SU-DHL-6 (cell line): ENCODE results near the gene PLSCR3.

Experiments used
- H2AFZ ChIP-seq: fragments of 200-600 bp; sonication (generic); 2 replicates; pipeline ENCODE4 v1.6.1; 2014; ENCODE audit warnings: low read depth, mild to moderate bottlenecking, moderate library complexity, mixed read lengths, antibody characterized with exemption, low read length; ENCODE audit not compliant: severe bottlenecking
- H3F3A ChIP-seq: fragments of 200-600 bp; shearing (Covaris generic); 2 replicates; pipeline ENCODE4 v1.6.0; 2016; ENCODE audit warnings: antibody characterized with exemption, mild to moderate bottlenecking; ENCODE audit not compliant: insufficient read depth
- H3K27ac ChIP-seq: fragments of 200-600 bp; sonication (generic); 2 replicates; pipeline ENCODE4 v1.5.1; 2016; ENCODE audit warnings: low read depth, mild to moderate bottlenecking, low read length, moderate library complexity, mixed read lengths
- H3K27me3 ChIP-seq: fragments of 200-600 bp; sonication (generic), shearing (Covaris generic); 2 replicates; pipeline ENCODE4 v1.6.0; 2014; ENCODE audit warnings: mild to moderate bottlenecking, low read length
- H3K36me3 ChIP-seq: fragments of 200-600 bp; sonication (generic); 2 replicates; pipeline ENCODE4 v1.6.1; 2014; ENCODE audit warnings: mild to moderate bottlenecking, low read length, mixed read lengths
- H3K4me2 ChIP-seq: fragments of 300-600, 200-600 bp; shearing (Covaris generic), sonication (generic); 2 replicates; pipeline ENCODE4 v1.6.0; 2014; ENCODE audit warnings: low read length, low read depth, mild to moderate bottlenecking; ENCODE audit not compliant: poor library complexity, severe bottlenecking
- H3K4me3 ChIP-seq: fragments of 200-600 bp; sonication (generic); 2 replicates; pipeline ENCODE4 v1.5.1; 2014; ENCODE audit warnings: antibody characterized with exemption, low read length, mild to moderate bottlenecking, mixed read lengths; ENCODE audit not compliant: insufficient read depth, poor library complexity, severe bottlenecking
- H3K79me2 ChIP-seq: fragments of 200-600 bp; sonication (generic); 2 replicates; pipeline ENCODE4 v1.6.1; 2014; ENCODE audit warnings: mild to moderate bottlenecking, low read length, moderate library complexity; ENCODE audit not compliant: insufficient read depth
- H3K9ac ChIP-seq: fragments of 200-600 bp; sonication (generic); 2 replicates; pipeline ENCODE4 v1.7.0; 2014; ENCODE audit warnings: mild to moderate bottlenecking, low read length
- H3K9me2 ChIP-seq: fragments of 200-600 bp; sonication (generic); replicated peaks from 2 replicates; pipeline ENCODE4 v1.6.1; 2014; ENCODE audit warnings: low read length; ENCODE audit not compliant: insufficient read depth
- H3K9me3 ChIP-seq: fragments of 200-600 bp; sonication (generic); 2 replicates; pipeline ENCODE4 v1.6.1; 2014; ENCODE audit warnings: low read length, mixed read lengths; ENCODE audit not compliant: insufficient read depth
- H4K20me1 ChIP-seq: fragments of 200-600 bp; sonication (generic); 2 replicates; pipeline ENCODE4 v1.6.1; 2014; ENCODE audit warnings: low read depth, mild to moderate bottlenecking, antibody characterized with exemption, low read length, moderate library complexity, mixed read lengths
- CTCF ChIP-seq: fragments of 200-600 bp; sonication (generic); IDR thresholded peaks from one replicate; pipeline ENCODE4 v1.5.1; 2017; ENCODE audit warnings: antibody characterized with exemption, mild to moderate bottlenecking, low read length, moderate library complexity; ENCODE audit not compliant: insufficient read depth, poor library complexity, severe bottlenecking
- EZH2phosphoT487 ChIP-seq: fragments of 200-600 bp; sonication (generic), shearing (Covaris generic); conservative IDR thresholded peaks from 2 replicates; pipeline ENCODE4 v1.6.1; 2018; ENCODE audit warnings: mild to moderate bottlenecking, antibody characterized with exemption, low read length, moderate library complexity, mixed read lengths

The PLSCR3 gene

GRCh38 chr17:7398612-7399011 is 4.3 kb upstream of the PLSCR3 start:
- Histone ChIP-seq H3K27ac (no peak overlapping the region), H3K9me3 (no peaks in the 10 kb centered on the region), H3K27me3 (no peaks in the 10 kb centered on the region), H4K20me1 (no peaks in the 10 kb centered on the region), H3K79me2 (no peaks in the 10 kb centered on the region), H3K9ac (no peak overlapping the region), H3K36me3 (no peaks in the 10 kb centered on the region), H3K9me2 (no peaks in the 10 kb centered on the region), H3K4me3 (no peak overlapping the region), H2AFZ (no peak overlapping the region), H3F3A (no peaks in the 10 kb centered on the region), H3K4me2 (no peak overlapping the region)
- TF ChIP-seq CTCF (no peak), EZH2phosphoT487 (no peak)

- Histone ChIP-seq H3K9me2 (no peaks in the 10 kb centered on the region), H3F3A (0 out of 2 replicates have a peak, but pooled peaks cover 3% of the 10 kb centered on the region), H3K9ac (no peak overlapping the region), H2AFZ (no peak overlapping the region), H3K4me2 (no peak overlapping the region), H3K79me2 (no peaks in the 10 kb centered on the region), H3K27ac (no peak overlapping the region), H3K9me3 (no peaks in the 10 kb centered on the region), H3K27me3 (no peaks in the 10 kb centered on the region), H3K36me3 (no peaks in the 10 kb centered on the region), H3K4me3 (no peak overlapping the region), H4K20me1 (no peaks in the 10 kb centered on the region)
- no peak for TF ChIP-seq EZH2phosphoT487
- no peak for TF ChIP-seq CTCF
These were observed 1.8 kb upstream of the PLSCR3 start for GRCh38 chr17:7396147-7396546.

- Histone ChIP-seq H3K27ac (peak overlapping the region; percentile 40), H3K9ac (peak overlapping the region; percentile 80), H4K20me1 (no peaks in the 10 kb centered on the region), H3K36me3 (no peaks in the 10 kb centered on the region), H3K79me2 (no peaks in the 10 kb centered on the region), H3K9me2 (no peaks in the 10 kb centered on the region), H3K27me3 (no peaks in the 10 kb centered on the region), H3F3A (0 out of 2 replicates have a peak, but pooled peaks cover 3% of the 10 kb centered on the region), H2AFZ (peak overlapping the region; percentile 94), H3K9me3 (no peaks in the 10 kb centered on the region), H3K4me2 (peak overlapping the region; percentile 82), H3K4me3 (peak overlapping the region; percentile 71)
- TF ChIP-seq EZH2phosphoT487 = no peak
These were observed 493 bp downstream of the PLSCR3 start for GRCh38 chr17:7393613-7394451.
